Astrocyte (in vitro differentiated cells and primary cell): ENCODE measurements around the gene ABHD10. TPM values are rescaled to one million over a fixed set of nuclear protein-coding genes. Genes with fewer than 3 reads are reported as not detected.

Experiments used
- DNase-seq: peaks from one replicate; pipeline ENCODE4 v3.0.0-alpha.2; 2010; ENCODE audit warnings: low read depth
- FAIRE-seq: peaks from 2 replicates; lab custom pipeline; 2011; peaks lifted over from hg19 to GRCh38; lab: Jason Lieb, UNC
- H2AFZ ChIP-seq: 2 replicates; pipeline ENCODE4 v1.6.0; 2012; ENCODE audit warnings: low read depth, low read length, inconsistent platforms
- H3K27ac ChIP-seq: 2 replicates; pipeline ENCODE4 v1.5.1; 2011; ENCODE audit warnings: low read depth, low read length, inconsistent platforms
- H3K27me3 ChIP-seq: 2 replicates; pipeline ENCODE4 v1.6.0; 2011; ENCODE audit warnings: low read length, inconsistent platforms; ENCODE audit not compliant: insufficient read depth
- H3K36me3 ChIP-seq: 2 replicates; pipeline ENCODE4 v1.5.1; 2011; ENCODE audit warnings: low read length, inconsistent platforms; ENCODE audit not compliant: insufficient read depth
- H3K4me1 ChIP-seq: 2 replicates; pipeline ENCODE4 v1.5.1; 2011; ENCODE audit warnings: low read length, inconsistent platforms; ENCODE audit not compliant: insufficient read depth
- H3K4me2 ChIP-seq: 2 replicates; pipeline ENCODE4 v1.6.0; 2012; ENCODE audit warnings: low read length, inconsistent platforms
- H3K4me3 ChIP-seq: 2 replicates; pipeline ENCODE4 v1.5.1; 2011; ENCODE audit warnings: low read depth, mild to moderate bottlenecking, low read length, inconsistent platforms; ENCODE audit not compliant: insufficient read depth
- H3K79me2 ChIP-seq: 2 replicates; pipeline ENCODE4 v1.6.0; 2012; ENCODE audit warnings: mild to moderate bottlenecking, low read length, inconsistent platforms; ENCODE audit not compliant: insufficient read depth
- H3K9ac ChIP-seq: 2 replicates; pipeline ENCODE4 v1.6.0; 2012; ENCODE audit warnings: mild to moderate bottlenecking, low read length, inconsistent platforms
- H3K9me3 ChIP-seq: 2 replicates; pipeline ENCODE4 v1.5.1; 2012; ENCODE audit warnings: low read depth, mild to moderate bottlenecking, low read length, inconsistent platforms; ENCODE audit not compliant: insufficient read depth
- H4K20me1 ChIP-seq: 2 replicates; pipeline ENCODE4 v1.6.0; 2012; ENCODE audit warnings: low read length, inconsistent platforms; ENCODE audit not compliant: insufficient read depth
- H3K27ac Mint-ChIP-seq: one replicate; pipeline ENCODE4 v1.8.0; 2021; ENCODE audit warnings: mild to moderate bottlenecking, mixed read lengths; ENCODE audit not compliant: unreplicated experiment
- H3K27me3 Mint-ChIP-seq: one replicate; pipeline ENCODE4 v1.8.0; 2021; ENCODE audit warnings: low read depth, mixed read lengths; ENCODE audit not compliant: unreplicated experiment
- H3K36me3 Mint-ChIP-seq: one replicate; pipeline ENCODE4 v1.8.0; 2021; ENCODE audit warnings: low read depth, mixed read lengths; ENCODE audit not compliant: unreplicated experiment
- H3K4me1 Mint-ChIP-seq: one replicate; pipeline ENCODE4 v1.8.0; 2021; ENCODE audit warnings: low read depth, mixed read lengths; ENCODE audit not compliant: unreplicated experiment
- H3K4me3 Mint-ChIP-seq: one replicate; pipeline ENCODE4 v1.8.0; 2021; ENCODE audit warnings: mild to moderate bottlenecking, moderate library complexity, mixed read lengths; ENCODE audit not compliant: unreplicated experiment
- H3K9me3 Mint-ChIP-seq: one replicate; pipeline ENCODE4 v1.8.0; 2021; ENCODE audit warnings: mild to moderate bottlenecking, mixed read lengths; ENCODE audit not compliant: unreplicated experiment
- CTCF ChIP-seq: IDR thresholded peaks from 2 replicates; pipeline ENCODE4 v1.5.1; 2011; ENCODE audit warnings: low read depth, mild to moderate bottlenecking, inconsistent platforms, low read length, moderate library complexity; ENCODE audit not compliant: insufficient read depth
- EZH2 ChIP-seq: IDR thresholded peaks from 2 replicates; pipeline ENCODE4 v1.6.1; 2012; ENCODE audit warnings: mild to moderate bottlenecking, low read length, inconsistent platforms; ENCODE audit not compliant: insufficient read depth
- total RNA-seq: library from RNA; stranded (reverse); gene quantifications from 2 replicates; pipeline ENCODE4 v1.2.1, GENCODE V29; 2021

The ABHD10 gene
- total RNA-seq, 1 donor from 2014 or later: 26.6 TPM

DNA sequence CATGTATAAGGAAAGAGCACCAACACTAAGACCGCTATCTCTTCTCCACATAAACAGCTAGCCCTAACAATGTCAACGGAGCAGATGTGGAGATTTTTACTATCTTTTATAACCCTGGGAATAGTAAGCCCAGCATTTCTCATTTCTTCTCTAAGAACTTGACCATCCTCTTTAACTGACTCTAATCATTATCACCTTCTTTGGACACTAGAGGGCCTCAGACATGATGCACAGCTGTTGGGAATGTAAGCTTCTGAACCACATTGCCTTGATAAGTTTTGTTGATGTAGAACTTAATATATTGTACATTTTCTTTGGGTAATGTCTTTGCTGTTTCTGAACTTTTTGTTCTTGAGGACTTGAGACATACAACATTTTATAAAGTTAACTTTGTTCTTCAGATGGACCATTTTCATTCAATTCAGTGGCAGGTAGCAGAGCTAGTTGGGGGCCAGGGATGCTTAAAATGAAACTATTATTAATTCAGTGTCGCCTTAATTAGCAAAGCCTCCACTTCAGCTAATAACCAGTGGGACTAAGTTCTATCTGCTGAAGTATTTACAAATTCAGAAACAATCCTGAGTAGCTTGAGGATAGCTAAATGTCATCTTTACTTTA, 10.3 kb downstream of the ABHD10 start:
- H3K4me2 ChIP-seq: no peak overlapping the region
- Mint-ChIP-seq H3K27me3 (no peaks in the 10 kb centered on the region), H3K36me3 (peaks cover 4% of the 10 kb centered on the region), H3K27ac (no peak overlapping the region), H3K4me1 (no peaks in the 10 kb centered on the region), H3K4me3 (no peak overlapping the region), H3K9me3 (no peaks in the 10 kb centered on the region)
- FAIRE-seq (peak; percentile 91), DNase-seq (peak; percentile 51)
- H3K36me3 ChIP-seq: peaks cover 29% of the 10 kb centered on the region
- H3K27me3 ChIP-seq: no peaks in the 10 kb centered on the region
- peak; percentile 85 for TF ChIP-seq CTCF
- TF ChIP-seq EZH2: no peak
- no peak overlapping the region for H2AFZ ChIP-seq
- H3K4me1 ChIP-seq: no peaks in the 10 kb centered on the region
- peaks cover 7% of the 10 kb centered on the region for H4K20me1 ChIP-seq
- H3K4me3 ChIP-seq: no peak overlapping the region
- peaks cover 18% of the 10 kb centered on the region for H3K79me2 ChIP-seq
- no peaks in the 10 kb centered on the region for H3K9me3 ChIP-seq
- H3K27ac ChIP-seq: no peak overlapping the region
- H3K9ac ChIP-seq: no peak overlapping the region

DNA sequence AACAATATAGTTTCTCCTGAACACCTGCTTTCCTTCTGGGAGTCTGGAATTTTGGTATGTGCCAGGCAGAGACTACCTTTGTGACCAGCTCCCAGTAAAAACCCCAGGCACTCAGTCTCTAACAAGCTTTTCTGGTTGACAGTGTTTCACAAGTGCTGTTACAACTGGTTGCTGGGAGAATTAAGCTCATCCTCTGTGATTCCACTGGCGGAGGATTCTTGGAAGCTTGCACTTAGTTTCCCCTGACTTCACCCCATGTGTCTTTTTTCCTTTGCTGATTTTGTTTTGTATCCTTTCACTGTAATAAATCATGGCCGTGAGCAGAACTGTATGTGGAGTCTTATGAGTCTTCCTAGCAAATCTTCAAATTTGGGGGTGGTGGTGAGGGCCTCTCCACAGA, 14.2 kb downstream of the ABHD10 start:
- Histone ChIP-seq H2AFZ (no peak overlapping the region), H3K4me3 (no peak overlapping the region), H3K4me2 (no peak overlapping the region), H4K20me1 (peaks cover 7% of the 10 kb centered on the region), H3K4me1 (no peaks in the 10 kb centered on the region), H3K27ac (no peak overlapping the region), H3K79me2 (peaks cover 3% of the 10 kb centered on the region), H3K36me3 (peaks cover 16% of the 10 kb centered on the region), H3K9me3 (no peaks in the 10 kb centered on the region), H3K9ac (no peak overlapping the region), H3K27me3 (no peaks in the 10 kb centered on the region)
- TF ChIP-seq EZH2: no peak
- no peak for TF ChIP-seq CTCF
- H3K9me3 Mint-ChIP-seq: no peaks in the 10 kb centered on the region
- H3K27me3 Mint-ChIP-seq: no peaks in the 10 kb centered on the region
- FAIRE-seq: no peak
- H3K4me3 Mint-ChIP-seq: no peak overlapping the region
- no peaks in the 10 kb centered on the region for H3K4me1 Mint-ChIP-seq
- H3K27ac Mint-ChIP-seq: no peak overlapping the region
- DNase-seq: no peak
- H3K36me3 Mint-ChIP-seq: peaks cover 4% of the 10 kb centered on the region
